Uterus (tissue), 4 donors: ENCODE measurements around the gene ERICH2. TPM values are rescaled to one million over a fixed set of nuclear protein-coding genes. Genes with fewer than 3 reads are reported as not detected.
"Not testable (repeated sequence)": the region's sequence is repeated elsewhere in the genome, so short reads cannot be mapped to it uniquely, and the experiment has no call there.

Source experiments
- DNase-seq, 2 donors: peaks; one replicate each; pipeline ENCODE4 v3.0.0-alpha.2; 2019 to 2020
- H3K27ac ChIP-seq, 2 donors: fragments of 200-600 bp; sonication (generic); 1 replicate in 1 of 2; 2 replicates in 1 of 2; pipeline ENCODE4 v1.5.1; 2016 to 2018
- H3K27me3 ChIP-seq, 2 donors: fragments of 200-600 bp; sonication (generic); one replicate each; pipeline ENCODE4 v1.5.1; 2018 to 2019; ENCODE audit warnings: control low read depth in 1 of 2
- H3K36me3 ChIP-seq, 2 donors: fragments of 200-600 bp; sonication (generic); one replicate each; pipeline ENCODE4 v1.5.1; 2019; ENCODE audit warnings: control low read depth in 1 of 2
- H3K4me1 ChIP-seq, 2 donors: fragments of 200-600 bp; sonication (generic); one replicate each; pipeline ENCODE4 v1.5.1; 2018 to 2019; ENCODE audit warnings: control low read depth in 1 of 2
- H3K4me3 ChIP-seq, 2 donors: fragments of 200-600 bp; sonication (generic); 1 replicate in 1 of 2; 2 replicates in 1 of 2; pipeline ENCODE4 v1.5.1; 2018 to 2019; ENCODE audit warnings: mild to moderate bottlenecking in 1 of 2
- H3K9me3 ChIP-seq, 2 donors: fragments of 200-600 bp; sonication (generic); one replicate each; pipeline ENCODE4 v1.5.1; 2019; ENCODE audit warnings: control low read depth in 1 of 2
- CTCF ChIP-seq, 4 experiments: fragments of 200-600 bp in 2 of 4; fragments of 450-650 bp in 2 of 4; sonication (generic) in 2 of 4; IDR thresholded peaks; one replicate each; pipeline ENCODE4 v1.5.1; 2016 to 2019; ENCODE audit warnings: antibody characterized with exemption in 4 of 4, mild to moderate bottlenecking in 2 of 4, moderate library complexity in 1 of 4
- POLR2A ChIP-seq, 2 donors: fragments of 450-650 bp; IDR thresholded peaks; one replicate each; pipeline ENCODE4 v1.6.1; 2016; ENCODE audit warnings: antibody characterized with exemption in 2 of 2, mild to moderate bottlenecking in 1 of 2, moderate library complexity in 1 of 2
- intact Hi-C: fragments of 100-400 bp; cut with DNase I; formaldehyde crosslinking; loops from one replicate; pipeline ENCODE4 v1.15.1; 2023; ENCODE audit warnings: low total_unique reads
- total RNA-seq, 4 donors: library from RNA; depleted of rRNA in 3 of 4; stranded (reverse); fragments of >200 nt in 3 of 4; gene quantifications; one replicate each; pipeline versions ENCODE4 v1.1.0 to v1.2.4, GENCODE V29; 2014 to 2023
- donor health status: DM: yes; HTN: yes; CAD: no.

Gene ERICH2
- total RNA-seq, 4 donors from 2014 or later = 2.2 TPM; not detected in 3

DNA sequence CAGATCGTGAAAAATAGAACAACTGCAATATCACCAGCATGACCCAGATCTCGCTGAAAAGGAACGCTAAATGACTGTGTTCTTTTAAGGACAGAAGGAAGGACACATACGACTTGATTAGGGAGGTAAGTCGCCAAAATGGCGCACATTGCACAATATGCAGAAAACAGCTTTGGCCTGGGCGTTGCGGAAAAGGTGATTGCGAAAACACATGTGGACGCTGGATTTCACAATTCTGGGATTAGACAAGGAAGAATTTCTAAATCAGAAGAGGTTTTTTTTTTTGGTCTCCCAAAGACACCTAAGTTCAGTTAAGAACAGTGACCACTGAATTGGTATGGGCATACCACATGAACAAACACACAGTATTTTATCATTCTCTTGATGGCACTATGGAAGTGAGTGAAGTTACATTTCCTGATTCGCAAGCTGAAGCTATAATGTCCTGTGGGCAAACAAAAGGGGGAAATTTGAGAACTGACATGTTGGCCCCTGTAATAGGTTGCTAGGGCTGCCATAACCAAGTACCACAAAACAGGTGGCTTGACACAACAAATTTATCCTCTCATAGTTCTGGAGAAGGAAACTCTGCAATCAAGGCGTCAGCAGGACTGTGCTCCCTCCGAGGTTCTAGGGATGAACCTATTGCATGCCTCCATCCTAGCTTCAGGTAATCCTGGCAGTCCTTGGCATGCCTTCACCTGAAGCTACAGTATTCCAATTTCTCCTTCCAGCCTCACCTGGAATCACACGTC lies 25.8 kb upstream of the ERICH2 start:
- H3K27ac ChIP-seq = no peak overlapping the region
- no peaks in the 10 kb centered on the region for H3K9me3 ChIP-seq
- no peak for TF ChIP-seq POLR2A (IDR thresholded peaks at IDR 0.05)
- no peak for TF ChIP-seq CTCF (IDR thresholded peaks at IDR 0.05)
- no peak overlapping the region for H3K4me3 ChIP-seq
- no peaks in the 10 kb centered on the region for H3K27me3 ChIP-seq
- DNase-seq = peak in 1 of 2 donors; percentile 44
- no peaks in the 10 kb centered on the region for H3K4me1 ChIP-seq
- intact Hi-C loops = no loop called here
- H3K36me3 ChIP-seq = no peaks in the 10 kb centered on the region

- intact Hi-C loops = no loop called here
Measured at GRCh38 chr2:170745305-170745704, 24.9 kb upstream of the ERICH2 start.

DNA sequence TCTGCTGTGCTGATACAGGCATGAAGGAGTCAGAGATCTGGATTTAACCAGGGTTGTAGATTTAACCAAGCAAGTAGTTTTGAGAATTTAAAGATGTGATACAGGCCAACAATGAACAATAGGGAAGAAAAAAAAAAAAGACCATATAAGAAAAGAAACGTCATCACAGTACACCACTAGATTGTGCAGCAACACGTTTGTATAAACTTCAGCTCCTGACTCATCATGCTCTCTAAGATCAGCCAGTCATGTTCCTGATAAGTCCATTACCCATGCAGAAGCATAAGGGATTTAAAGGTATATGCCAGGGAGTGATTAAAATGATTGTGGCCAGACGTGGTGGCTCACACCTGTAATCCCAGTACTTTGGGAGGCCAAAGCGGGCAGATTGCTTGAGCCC lies 22.3 kb upstream of the ERICH2 start:
- no peak for DNase-seq
- H3K4me3 ChIP-seq = no peak overlapping the region
- no peak overlapping the region for H3K27ac ChIP-seq
- H3K9me3 ChIP-seq = no peaks in the 10 kb centered on the region
- TF ChIP-seq CTCF (IDR thresholded peaks at IDR 0.05) (no peak), POLR2A (IDR thresholded peaks at IDR 0.05) (no peak)
- no peaks in the 10 kb centered on the region for H3K27me3 ChIP-seq
- intact Hi-C loops = no loop called here
- H3K4me1 ChIP-seq = no peaks in the 10 kb centered on the region
- H3K36me3 ChIP-seq = no peaks in the 10 kb centered on the region

More at GRCh38 chr2:170745305-170745704, 24.9 kb upstream of the ERICH2 start:
- TF ChIP-seq CTCF (IDR thresholded peaks at IDR 0.05) (no peak), POLR2A (IDR thresholded peaks at IDR 0.05) (no peak)
- Histone ChIP-seq H3K27ac (no peak overlapping the region), H3K9me3 (no peaks in the 10 kb centered on the region), H3K4me3 (no peak overlapping the region), H3K36me3 (no peaks in the 10 kb centered on the region), H3K27me3 (no peaks in the 10 kb centered on the region), H3K4me1 (no peaks in the 10 kb centered on the region)
- no peak for DNase-seq

DNA sequence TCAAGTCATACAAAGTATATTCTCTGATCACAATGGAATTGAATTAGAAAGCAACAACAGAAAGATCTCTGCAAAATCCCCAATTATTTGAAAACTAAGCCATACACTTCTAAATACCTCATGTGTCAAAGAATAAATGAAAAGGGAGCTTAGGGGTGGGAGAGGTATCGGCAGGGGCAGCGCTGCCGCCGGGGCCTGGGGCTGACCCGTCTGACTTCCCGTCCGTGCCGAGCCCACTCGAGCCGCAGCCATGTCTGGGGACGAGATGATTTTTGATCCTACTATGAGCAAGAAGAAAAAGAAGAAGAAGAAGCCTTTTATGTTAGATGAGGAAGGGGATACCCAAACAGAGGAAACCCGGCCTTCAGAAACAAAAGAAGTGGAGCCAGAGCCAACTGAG lies 18.6 kb upstream of the ERICH2 start:
- H3K4me1 ChIP-seq, intact Hi-C loops, DNase-seq, H3K9me3 ChIP-seq, H3K36me3 ChIP-seq, H3K27me3 ChIP-seq, H3K27ac ChIP-seq, H3K4me3 ChIP-seq: not testable (repeated sequence)

DNA sequence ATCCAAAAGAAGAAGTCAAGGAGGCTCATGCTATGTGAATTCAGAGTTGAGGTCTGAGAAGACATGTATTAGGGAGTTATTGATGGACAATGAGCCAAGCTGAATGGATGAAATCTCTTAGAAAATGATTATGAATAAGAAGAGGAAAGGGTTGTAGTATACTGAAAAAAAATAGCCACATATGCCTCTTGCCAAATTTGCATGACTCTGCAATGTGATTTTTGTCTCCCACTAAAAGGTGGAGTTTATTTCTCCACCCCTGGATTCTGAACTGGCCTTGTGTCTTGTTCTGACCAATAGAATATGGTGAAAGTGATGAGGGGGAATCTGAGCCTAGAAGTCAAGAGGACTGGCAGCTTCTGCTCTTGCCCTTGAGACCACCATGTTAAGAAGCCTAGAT lies 8.6 kb upstream of the ERICH2 start:
- Histone ChIP-seq H3K9me3 (no peaks in the 10 kb centered on the region), H3K4me1 (no peaks in the 10 kb centered on the region), H3K36me3 (no peaks in the 10 kb centered on the region), H3K27me3 (no peaks in the 10 kb centered on the region), H3K27ac (no peak overlapping the region), H3K4me3 (no peak overlapping the region)
- TF ChIP-seq POLR2A (IDR thresholded peaks at IDR 0.05) (no peak), CTCF (IDR thresholded peaks at IDR 0.05) (no peak)
- intact Hi-C loops = no loop called here
- no peak for DNase-seq
